ENCODE results near the gene COL12A1. TPM values are rescaled to one million over a fixed set of nuclear protein-coding genes. Genes with fewer than 3 reads are reported as not detected.

Gene COL12A1
- total and polyA plus RNA-seq, 10 of the 15 experiments (the other 5 are each of a cell fraction or from before 2014, with no cell fraction given): under 0.01 to 0.69 (median 0.11) TPM; not detected in 6

- CTCF ChIA-PET: interaction anchor here (0.6 kb wide), 1 partner anchor 32 kb away, joined by 3 read pairs; no protein-coding TSS in a partner anchor
- FAIRE-seq (no peak), DNase-seq (ENCODE audit: low read depth, low spot score) (no peak), ATAC-seq (no peak)
- H3K36me3 ChIP-seq (ENCODE audit: control insufficient read depth in 2 of 2, insufficient read depth in 2 of 2, low read length in 1 of 2): no peaks in the 10 kb centered on the region
- H3K27me3 ChIP-seq (replicated peaks in 1 of 2; ENCODE audit: control insufficient read depth in 2 of 2, insufficient read depth in 2 of 2, low read length in 1 of 2): peaks cover 0 to 2% of the 10 kb centered on the region in 2 experiments; a peak in 2 of 4 replicates
- H3K4me3 ChIP-seq: no peak overlapping the region
- H4K20me1 ChIP-seq (ENCODE audit: control insufficient read depth, insufficient read depth): no peaks in the 10 kb centered on the region
- RAD21 ChIA-PET (ENCODE audit: unreplicated experiment): no interaction called here
- no peaks in the 10 kb centered on the region for H3K4me1 ChIP-seq (ENCODE audit: control insufficient read depth, insufficient read depth, low read length)
- in situ Hi-C loops (cut with MboI) (no loop called here), intact Hi-C loops (cut with micrococcal nuclease; ENCODE audit: unreplicated experiment) (no loop called here)
- no peak overlapping the region for H3K27ac ChIP-seq (ENCODE audit: control insufficient read depth, insufficient read depth)
- no peaks in the 10 kb centered on the region for H3K9me3 ChIP-seq (replicated peaks; ENCODE audit: control insufficient read depth, insufficient read depth, low read length)
- no TSS peak for BruUV-seq (replicated peaks)
- no peak overlapping the region for H3K9ac ChIP-seq (ENCODE audit: control insufficient read depth, insufficient read depth, low read length)
- SMC1A ChIA-PET (ENCODE audit: uncharacterized antibody, unreplicated experiment): no interaction called here
- H2AFZ ChIP-seq (ENCODE audit: control insufficient read depth, low read depth, low read length): no peak overlapping the region
- WGBS (ENCODE audit: insufficient coverage, insufficient replicate concordance, low lambda C conversion rate, missing lambda C conversion rate): 43% methylated on average over 2 of the region's 2 CpGs
- H3K4me2 ChIP-seq (ENCODE audit: control insufficient read depth, insufficient read depth): no peak overlapping the region
- no peaks in the 10 kb centered on the region for H3K79me2 ChIP-seq (ENCODE audit: control insufficient read depth, insufficient read depth, low read length)
- no peak for TF ChIP-seq BRCA1 (IDR thresholded peaks at IDR 0.05; ENCODE audit: low read depth, low read length)
- TF ChIP-seq STAT3 (IDR thresholded peaks at IDR 0.05; ENCODE audit: low read depth, low read length): no peak
- TF ChIP-seq, protein P1, sequence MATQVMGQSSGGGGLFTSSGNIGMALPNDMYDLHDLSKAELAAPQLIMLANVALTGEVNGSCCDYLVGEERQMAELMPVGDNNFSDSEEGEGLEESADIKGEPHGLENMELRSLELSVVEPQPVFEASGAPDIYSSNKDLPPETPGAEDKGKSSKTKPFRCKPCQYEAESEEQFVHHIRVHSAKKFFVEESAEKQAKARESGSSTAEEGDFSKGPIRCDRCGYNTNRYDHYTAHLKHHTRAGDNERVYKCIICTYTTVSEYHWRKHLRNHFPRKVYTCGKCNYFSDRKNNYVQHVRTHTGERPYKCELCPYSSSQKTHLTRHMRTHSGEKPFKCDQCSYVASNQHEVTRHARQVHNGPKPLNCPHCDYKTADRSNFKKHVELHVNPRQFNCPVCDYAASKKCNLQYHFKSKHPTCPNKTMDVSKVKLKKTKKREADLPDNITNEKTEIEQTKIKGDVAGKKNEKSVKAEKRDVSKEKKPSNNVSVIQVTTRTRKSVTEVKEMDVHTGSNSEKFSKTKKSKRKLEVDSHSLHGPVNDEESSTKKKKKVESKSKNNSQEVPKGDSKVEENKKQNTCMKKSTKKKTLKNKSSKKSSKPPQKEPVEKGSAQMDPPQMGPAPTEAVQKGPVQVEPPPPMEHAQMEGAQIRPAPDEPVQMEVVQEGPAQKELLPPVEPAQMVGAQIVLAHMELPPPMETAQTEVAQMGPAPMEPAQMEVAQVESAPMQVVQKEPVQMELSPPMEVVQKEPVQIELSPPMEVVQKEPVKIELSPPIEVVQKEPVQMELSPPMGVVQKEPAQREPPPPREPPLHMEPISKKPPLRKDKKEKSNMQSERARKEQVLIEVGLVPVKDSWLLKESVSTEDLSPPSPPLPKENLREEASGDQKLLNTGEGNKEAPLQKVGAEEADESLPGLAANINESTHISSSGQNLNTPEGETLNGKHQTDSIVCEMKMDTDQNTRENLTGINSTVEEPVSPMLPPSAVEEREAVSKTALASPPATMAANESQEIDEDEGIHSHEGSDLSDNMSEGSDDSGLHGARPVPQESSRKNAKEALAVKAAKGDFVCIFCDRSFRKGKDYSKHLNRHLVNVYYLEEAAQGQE (IDR thresholded peaks at IDR 0.05; ENCODE audit: low read depth, low read length): no peak
- no peak for TF ChIP-seq ZNF24 (IDR thresholded peaks at IDR 0.05)
- TF ChIP-seq RCOR1 (conservative IDR thresholded peaks at IDR 0.05; ENCODE audit: low read depth, low read length): no peak
- no peak for TF ChIP-seq TARDBP (IDR thresholded peaks at IDR 0.05; ENCODE audit: borderline replicate concordance)
- TF ChIP-seq KDM1A (IDR thresholded peaks at IDR 0.05; ENCODE audit: borderline replicate concordance): no peak
- TF ChIP-seq CTCF (IDR thresholded peaks at IDR 0.05 in 2 of 3, conservative IDR thresholded peaks at IDR 0.05 in 1 of 3; ENCODE audit: control insufficient read depth in 2 of 3, extremely low read depth in 1 of 3, insufficient read depth in 1 of 3, low read depth in 3 of 3, low read length in 3 of 3): no peak
- no peak for TF ChIP-seq PAX5 (IDR thresholded peaks at IDR 0.05; ENCODE audit: borderline replicate concordance, low read depth, low read length)
- no peak for TF ChIP-seq CHD4 (IDR thresholded peaks at IDR 0.05)
- TF ChIP-seq, protein P2, sequence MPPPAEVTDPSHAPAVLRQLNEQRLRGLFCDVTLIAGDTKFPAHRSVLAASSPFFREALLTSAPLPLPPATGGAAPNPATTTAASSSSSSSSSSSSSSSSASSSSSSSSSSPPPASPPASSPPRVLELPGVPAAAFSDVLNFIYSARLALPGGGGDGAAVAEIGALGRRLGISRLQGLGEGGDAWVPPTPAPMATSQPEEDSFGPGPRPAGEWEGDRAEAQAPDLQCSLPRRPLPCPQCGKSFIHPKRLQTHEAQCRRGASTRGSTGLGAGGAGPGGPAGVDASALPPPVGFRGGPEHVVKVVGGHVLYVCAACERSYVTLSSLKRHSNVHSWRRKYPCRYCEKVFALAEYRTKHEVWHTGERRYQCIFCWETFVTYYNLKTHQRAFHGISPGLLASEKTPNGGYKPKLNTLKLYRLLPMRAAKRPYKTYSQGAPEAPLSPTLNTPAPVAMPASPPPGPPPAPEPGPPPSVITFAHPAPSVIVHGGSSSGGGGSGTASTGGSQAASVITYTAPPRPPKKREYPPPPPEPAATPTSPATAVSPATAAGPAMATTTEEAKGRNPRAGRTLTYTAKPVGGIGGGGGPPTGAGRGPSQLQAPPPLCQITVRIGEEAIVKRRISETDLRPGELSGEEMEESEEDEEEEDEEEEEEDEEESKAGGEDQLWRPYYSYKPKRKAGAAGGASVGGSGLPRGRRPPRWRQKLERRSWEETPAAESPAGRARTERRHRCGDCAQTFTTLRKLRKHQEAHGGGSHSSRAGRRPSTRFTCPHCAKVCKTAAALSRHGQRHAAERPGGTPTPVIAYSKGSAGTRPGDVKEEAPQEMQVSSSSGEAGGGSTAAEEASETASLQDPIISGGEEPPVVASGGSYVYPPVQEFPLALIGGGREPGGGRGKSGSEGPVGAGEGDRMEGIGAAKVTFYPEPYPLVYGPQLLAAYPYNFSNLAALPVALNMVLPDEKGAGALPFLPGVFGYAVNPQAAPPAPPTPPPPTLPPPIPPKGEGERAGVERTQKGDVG (CRISPR knock-in tag; IDR thresholded peaks at IDR 0.05): no peak
- no peak for TF ChIP-seq SREBF1 (IDR thresholded peaks at IDR 0.05; ENCODE audit: low read length)
- no peak for TF ChIP-seq ATF7 (IDR thresholded peaks at IDR 0.05; ENCODE audit: low read depth)
- TF ChIP-seq KLF5 (IDR thresholded peaks at IDR 0.05; ENCODE audit: partially characterized antibody): no peak
- TF ChIP-seq ZNF622 (IDR thresholded peaks at IDR 0.05): no peak
- TF ChIP-seq SMC3 (IDR thresholded peaks at IDR 0.05; ENCODE audit: borderline replicate concordance, low read length): no peak
- TF ChIP-seq HDGF (IDR thresholded peaks at IDR 0.05): no peak
- no peak for TF ChIP-seq ASH2L (IDR thresholded peaks at IDR 0.05; ENCODE audit: borderline replicate concordance, low read depth)
- TF ChIP-seq HDAC6 (IDR thresholded peaks at IDR 0.05; ENCODE audit: unreplicated experiment): no peak
- POLR2A ChIA-PET: no interaction called here
These were observed 34.3 kb downstream of the COL12A1 start for GRCh38 chr6:75171567-75171966.
